CD14-positive monocyte (primary cell): ENCODE data around the gene TMEM234. TPM values are rescaled to one million over a fixed set of nuclear protein-coding genes. Genes with fewer than 3 reads are reported as not detected.

ENCODE experiments used
- DNase-seq, 3 donors: peaks; one replicate each; pipeline ENCODE4 v3.0.0-alpha.2; 2011 to 2022
- H2AFZ ChIP-seq: 2 replicates; pipeline ENCODE4 v1.6.0; 2012; ENCODE audit warnings: mild to moderate bottlenecking, low read depth, low read length, inconsistent platforms; ENCODE audit not compliant: insufficient read depth, poor library complexity, severe bottlenecking
- H3K27ac ChIP-seq, 2 donors: 1 replicate in 1 of 2; 2 replicates in 1 of 2; pipeline ENCODE4 v1.5.1; 2012 to 2013; ENCODE audit warnings: low read length in 2 of 2, control low read depth in 1 of 2, inconsistent platforms in 1 of 2, low read depth in 1 of 2, mild to moderate bottlenecking in 1 of 2
- H3K27me3 ChIP-seq, 2 donors: one replicate each; pipeline versions ENCODE4 v1.6.0 to v1.6.1; 2011 to 2013; ENCODE audit warnings: low read length in 2 of 2; ENCODE audit not compliant: control insufficient read depth in 2 of 2, insufficient read depth in 2 of 2
- H3K36me3 ChIP-seq, 2 donors: replicated peaks in 1 of 2; 1 replicate in 1 of 2; 2 replicates in 1 of 2; pipeline versions ENCODE4 v1.5.1 to v1.6.1; 2012 to 2013; ENCODE audit warnings: low read length in 2 of 2, control low read depth in 1 of 2, inconsistent platforms in 1 of 2, mild to moderate bottlenecking in 1 of 2; ENCODE audit not compliant: insufficient read depth in 2 of 2, control insufficient read depth in 1 of 2
- H3K4me1 ChIP-seq, 2 donors: 1 replicate in 1 of 2; 2 replicates in 1 of 2; pipeline versions ENCODE4 v1.5.1 to v1.6.1; 2012 to 2013; ENCODE audit warnings: low read length in 2 of 2, control low read depth in 1 of 2, inconsistent platforms in 1 of 2, mild to moderate bottlenecking in 1 of 2, moderate library complexity in 1 of 2; ENCODE audit not compliant: insufficient read depth in 2 of 2, control insufficient read depth in 1 of 2
- H3K4me2 ChIP-seq: replicated peaks from 2 replicates; pipeline ENCODE3; 2012; ENCODE audit warnings: low read length, moderate library complexity, mild to moderate bottlenecking; ENCODE audit not compliant: poor library complexity, severe bottlenecking; ENCODE audit errors: extremely low read depth
- H3K4me3 ChIP-seq, 3 experiments: fragments of 200-600 bp in 1 of 3; sonication (generic) in 1 of 3; replicated peaks in 1 of 3; 1 replicate in 2 of 3; 2 replicates in 1 of 3; pipeline ENCODE4 v1.5.1; 2011 to 2013; ENCODE audit warnings: low read length in 3 of 3, mild to moderate bottlenecking in 3 of 3, control low read depth in 2 of 3, low read depth in 2 of 3, inconsistent platforms in 1 of 3, moderate library complexity in 1 of 3
- H3K79me2 ChIP-seq: 2 replicates; pipeline ENCODE4 v1.6.0; 2012; ENCODE audit warnings: mild to moderate bottlenecking, control low read depth, inconsistent platforms, low read length, moderate library complexity; ENCODE audit not compliant: insufficient read depth
- H3K9ac ChIP-seq: 2 replicates; pipeline ENCODE4 v1.6.0; 2017; ENCODE audit warnings: low read length, mild to moderate bottlenecking; ENCODE audit not compliant: insufficient read depth, poor library complexity, severe bottlenecking
- H3K9me3 ChIP-seq, 2 donors: replicated peaks in 1 of 2; 1 replicate in 1 of 2; 2 replicates in 1 of 2; pipeline versions ENCODE4 v1.5.1 to v1.6.1; 2012 to 2013; ENCODE audit warnings: low read length in 2 of 2, control low read depth in 1 of 2; ENCODE audit not compliant: control insufficient read depth in 1 of 2, insufficient read depth in 1 of 2
- H4K20me1 ChIP-seq: 2 replicates; pipeline ENCODE4 v1.6.0; 2012; ENCODE audit warnings: mild to moderate bottlenecking, low read length, control low read depth, moderate library complexity; ENCODE audit not compliant: insufficient read depth
- H3K27ac Mint-ChIP-seq, 7 donors: one replicate each; pipeline ENCODE4 v1.8.0; 2020; ENCODE audit warnings: mild to moderate bottlenecking in 7 of 7, mixed read lengths in 7 of 7, moderate library complexity in 6 of 7, inconsistent platforms in 2 of 7
- H3K27me3 Mint-ChIP-seq, 3 donors: one replicate each; pipeline ENCODE4 v1.8.0; 2021 to 2022; ENCODE audit warnings: low read depth in 3 of 3, mild to moderate bottlenecking in 3 of 3, mixed read lengths in 3 of 3, moderate library complexity in 3 of 3, inconsistent platforms in 1 of 3
- H3K36me3 Mint-ChIP-seq, 2 donors: one replicate each; pipeline ENCODE4 v1.8.0; 2020; ENCODE audit warnings: mixed read lengths in 2 of 2, inconsistent platforms in 1 of 2, mild to moderate bottlenecking in 1 of 2
- H3K4me1 Mint-ChIP-seq: one replicate; pipeline ENCODE4 v1.8.0; 2020; ENCODE audit warnings: mild to moderate bottlenecking, mixed read lengths
- H3K4me3 Mint-ChIP-seq, 2 donors: one replicate each; pipeline ENCODE4 v1.8.0; 2020; ENCODE audit warnings: mild to moderate bottlenecking in 2 of 2, mixed read lengths in 2 of 2, moderate library complexity in 1 of 2
- H3K9me3 Mint-ChIP-seq, 7 donors: one replicate each; pipeline ENCODE4 v1.8.0; 2020 to 2022; ENCODE audit warnings: mixed read lengths in 7 of 7, mild to moderate bottlenecking in 6 of 7, moderate library complexity in 6 of 7, inconsistent platforms in 2 of 7
- CTCF ChIP-seq: fragments of 200-600 bp; IDR thresholded peaks from one replicate; pipeline ENCODE4 v1.8.0; 2022; ENCODE audit warnings: antibody characterized with exemption, mild to moderate bottlenecking
- WGBS: methylation state at CpG from one replicate; pipeline ENCODE4 v1.1.5; 2013; ENCODE audit warnings: missing lambda C conversion rate; ENCODE audit not compliant: insufficient coverage; 5-methylcytosine and 5-hydroxymethylcytosine counted together
- intact Hi-C, 2 donors: fragments of 100-400 bp; cut with micrococcal nuclease; formaldehyde crosslinking; loops; one replicate each; pipeline versions ENCODE4 v1.15.0 to v1.15.1; 2023
- polyA plus RNA-seq, 3 donors: library from polyadenylated mRNA; depleted of rRNA in 1 of 3; unstranded in 2 of 3; stranded (reverse) in 1 of 3; fragments of 300-500 nt in 2 of 3; fragments of >200 nt in 1 of 3; fragmentation: Illumina TruSeq in 2 of 3; gene quantifications; 1 replicate in 2 of 3; 2 replicates in 1 of 3; pipeline ENCODE4 v1.2.3, GENCODE V29; 2012 to 2021

The TMEM234 gene
- polyA plus RNA-seq, 3 donors, result 12.8 to 22.0 (median 14.5) TPM

GRCh38 chr1:32240140-32240951 lies 18.2 kb upstream of the TMEM234 start:
- no peak overlapping the region for H3K27ac ChIP-seq
- no peaks in the 10 kb centered on the region for H3K36me3 ChIP-seq
- H3K4me3 ChIP-seq, result peak overlapping the region; percentile 12 to 68 (median 33)
- peaks cover 20 to 29% of the 10 kb centered on the region in 2 donors for H3K4me1 ChIP-seq
- H2AFZ ChIP-seq, result peak overlapping the region; percentile 85
- H3K9me3 Mint-ChIP-seq, result peaks cover 0 to 3% (median 1%) of the 10 kb centered on the region in 7 donors
- no peaks in the 10 kb centered on the region for H3K36me3 Mint-ChIP-seq
- no peaks in the 10 kb centered on the region for H3K79me2 ChIP-seq
- no peaks in the 10 kb centered on the region for H3K9me3 ChIP-seq
- peak overlapping the region in 2 of 7 donors; percentile 11 to 45 for H3K27ac Mint-ChIP-seq
- 8% methylated on average over 61 of the region's 62 CpGs for WGBS
- no peaks in the 10 kb centered on the region for H4K20me1 ChIP-seq
- peaks cover 24% of the 10 kb centered on the region for H3K4me1 Mint-ChIP-seq
- peaks cover 0 to 30% of the 10 kb centered on the region in 2 donors for H3K27me3 ChIP-seq
- no peak overlapping the region for H3K9ac ChIP-seq
- TF ChIP-seq CTCF, result no peak
- DNase-seq, result peak in 2 of 3 donors; percentile 57 to 72
- H3K4me3 Mint-ChIP-seq, result peak overlapping the region; percentile 72 to 88
- peak overlapping the region; percentile 71 for H3K4me2 ChIP-seq
- intact Hi-C loops, result no loop called here
- peaks cover 24 to 33% (median 29%) of the 10 kb centered on the region in 3 donors for H3K27me3 Mint-ChIP-seq

GRCh38 chr1:32239790-32240139 lies 17.6 kb upstream of the TMEM234 start:
- Mint-ChIP-seq H3K27me3 (peaks cover 24 to 33% (median 29%) of the 10 kb centered on the region in 3 donors), H3K4me1 (peaks cover 24% of the 10 kb centered on the region), H3K36me3 (no peaks in the 10 kb centered on the region), H3K27ac (no peak overlapping the region), H3K9me3 (peaks cover 0 to 3% (median 0%) of the 10 kb centered on the region in 7 donors), H3K4me3 (peak overlapping the region; percentile 72 to 88)
- H3K4me1 ChIP-seq, result peaks cover 20 to 29% of the 10 kb centered on the region in 2 donors
- no peaks in the 10 kb centered on the region for H4K20me1 ChIP-seq
- WGBS, result 97% methylated on average over 19 of the region's 20 CpGs
- no peak for DNase-seq
- no peak overlapping the region for H2AFZ ChIP-seq
- H3K79me2 ChIP-seq, result no peaks in the 10 kb centered on the region
- intact Hi-C loops, result no loop called here
- H3K4me2 ChIP-seq, result peak overlapping the region; percentile 71
- no peak overlapping the region for H3K27ac ChIP-seq
- no peak overlapping the region for H3K9ac ChIP-seq
- no peaks in the 10 kb centered on the region for H3K36me3 ChIP-seq
- no peak for TF ChIP-seq CTCF
- no peak overlapping the region for H3K4me3 ChIP-seq
- H3K9me3 ChIP-seq, result no peaks in the 10 kb centered on the region
- peaks cover 0 to 30% of the 10 kb centered on the region in 2 donors for H3K27me3 ChIP-seq
